ENCODE measurements around the gene PCDHA6. TPM values are rescaled to one million over a fixed set of nuclear protein-coding genes. Genes with fewer than 3 reads are reported as not detected.
A peak's percentile ranks its signal among the peaks of the same experiment; 100 is the strongest.

PCDHA6 gene
- total and polyA plus RNA-seq, 2 of the 8 experiments (the other 6 are each of a cell fraction or from before 2014, with no cell fraction given) = 0.71 to 7.1 TPM

GRCh38 chr5:140875085-140876065, 47.6 kb downstream of the PCDHA6 start, which contains the start of gene PCDHA12:
Gene PCDHA12, plus strand, starts transcription at chr5:140875308. Its CDS starts 165 bp downstream, at chr5:140875473.
- Histone ChIP-seq H3K4me3 (ENCODE audit: extremely low read depth in 1 of 4, insufficient read depth in 2 of 4, low read depth in 3 of 4, low read length in 4 of 4) (peak within 1 kb of the TSS; percentile 55 to 67 (median 65)), H2BK120ac (replicated peaks; ENCODE audit: low read depth, low read length) (no peak within 1 kb of the TSS), H2BK12ac (ENCODE audit: low read depth, low read length) (no peak within 1 kb of the TSS), H4K8ac (ENCODE audit: extremely low read depth, insufficient read depth, low read length) (no peak within 1 kb of the TSS), H3K18ac (ENCODE audit: extremely low read depth, low read length) (no peak within 1 kb of the TSS; the same call in 1 of the 2 replicates), H2AK5ac (ENCODE audit: low read depth, low read length) (no peak within 1 kb of the TSS), H3K4me1 (replicated peaks in 1 of 4; ENCODE audit: control insufficient read depth in 3 of 4, insufficient read depth in 4 of 4, low read length in 3 of 4) (no peaks in the 10 kb centered on the region; a peak in 2 of 7 replicates), H3K14ac (ENCODE audit: insufficient read length) (no peak within 1 kb of the TSS), H4K20me1 (replicated peaks in 1 of 2; ENCODE audit: control insufficient read depth in 1 of 2, insufficient read depth in 2 of 2, low read length in 2 of 2) (peaks cover 0 to 3% of the 10 kb centered on the region in 2 experiments), H2BK5ac (ENCODE audit: low read depth, low read length) (no peak within 1 kb of the TSS), H3K23ac (ENCODE audit: insufficient read length) (no peak within 1 kb of the TSS), H4K5ac (ENCODE audit: insufficient read length, low read depth, low read length) (no peak within 1 kb of the TSS), H2BK15ac (ENCODE audit: low read length) (no peak within 1 kb of the TSS), H3K79me2 (ENCODE audit: control insufficient read depth in 1 of 2, insufficient read depth in 2 of 2, low read length in 2 of 2) (peaks cover 0 to 19% of the 10 kb centered on the region in 2 experiments; a peak in 2 of 4 replicates), H3K79me1 (ENCODE audit: low read depth, low read length) (no peaks in the 10 kb centered on the region), H3K23me2 (ENCODE audit: low read depth, low read length) (no peaks in the 10 kb centered on the region), H2AFZ (ENCODE audit: low read length) (no peak within 1 kb of the TSS), H2BK20ac (ENCODE audit: low read length) (no peak within 1 kb of the TSS), H3K9me3 (ENCODE audit: insufficient read depth in 2 of 2, low read depth in 1 of 2, low read length in 1 of 2) (peaks cover 0 to 9% of the 10 kb centered on the region in 2 experiments; a peak in 1 of 4 replicates), H3K9ac (replicated peaks in 1 of 4; ENCODE audit: extremely low read depth in 1 of 4, low read depth in 3 of 4, low read length in 3 of 4) (peak within 1 kb of the TSS; percentile 42 to 65 (median 53); a peak in 6 of 7 replicates), H3K27me3 (replicated peaks in 1 of 4; ENCODE audit: control insufficient read depth in 3 of 4, extremely low read depth in 1 of 4, insufficient read depth in 3 of 4, low read length in 3 of 4) (no peaks in the 10 kb centered on the region), H3K56ac (replicated peaks; ENCODE audit: insufficient read length, low read depth, low read length) (no peak within 1 kb of the TSS), H3K4me2 (ENCODE audit: insufficient read depth in 1 of 2, low read depth in 2 of 2, low read length in 2 of 2) (peak within 1 kb of the TSS; percentile 26 to 33), H3K36me3 (ENCODE audit: control insufficient read depth in 2 of 4, insufficient read depth in 4 of 4, low read length in 3 of 4) (peaks cover 0 to 20% (median 0%) of the 10 kb centered on the region in 4 experiments; a peak in 3 of 8 replicates), H4K91ac (replicated peaks; ENCODE audit: insufficient read length, low read length) (no peak within 1 kb of the TSS), H3K27ac (ENCODE audit: low read depth, low read length) (no peak within 1 kb of the TSS), H3K4ac (replicated peaks; ENCODE audit: insufficient read length, low read depth, low read length) (no peak within 1 kb of the TSS)
- WGBS, 2 experiments (ENCODE audit: extremely low coverage in 1 of 2, insufficient coverage in 1 of 2, insufficient read length in 1 of 2, insufficient replicate concordance in 2 of 2, low coverage in 1 of 2, low lambda C conversion rate in 2 of 2, missing lambda C conversion rate in 1 of 2) = 24% methylated on average over 45 of the region's 47 CpGs; no CpG with 5 or more reads in 1 of the 2 experiments
- ChIA-PET POLR2A (ENCODE audit: partially characterized antibody) (interaction anchor here (0.7 to 3.6 kb wide), 8 partner anchors 19 to 177 kb away, joined by 3 to 32 read pairs (median 4); partner anchors contain the start of genes PCDHA10, PCDHA6, PCDHAC1 and PCDHAC2), CTCF (ENCODE audit: partially characterized antibody) (interaction anchor here (0.6 to 9.3 kb wide), 59 partner anchors 10 to 481 kb away, joined by 3 to 141 read pairs (median 4); partner anchors contain the start of genes PCDHA10, PCDHA4, PCDHA8 and PCDHAC1)
- FAIRE-seq (peak; percentile 76), DNase-seq (ENCODE audit: low read depth in 1 of 2, low spot score in 2 of 2) (no peak)
- no peak for TF ChIP-seq ATF3 (IDR thresholded peaks at IDR 0.05; ENCODE audit: insufficient read depth, low read depth, low read length)
- TF ChIP-seq BACH1 (IDR thresholded peaks at IDR 0.05; ENCODE audit: low read length) = no peak
- TF ChIP-seq SUZ12 (IDR thresholded peaks at IDR 0.05; ENCODE audit: low read length) = no peak
- no peak for TF ChIP-seq CBX8 (IDR thresholded peaks at IDR 0.05; ENCODE audit: borderline replicate concordance, low read depth, low read length)
- TF ChIP-seq CHD2 (IDR thresholded peaks at IDR 0.05; ENCODE audit: low read length) = no peak
- TF ChIP-seq RAD21 (IDR thresholded peaks at IDR 0.05 in 1 of 2, conservative IDR thresholded peaks at IDR 0.05 in 1 of 2; ENCODE audit: low read depth in 2 of 2, low read length in 2 of 2) = peak; percentile 69 to 73
- no peak for TF ChIP-seq EZH2 (IDR thresholded peaks at IDR 0.05; ENCODE audit: low read depth, low read length, severe bottlenecking)
